IPS-15b (cell line): ENCODE measurements around the gene TP53BP1.

Experiments used
- H3K27me3 ChIP-seq: one replicate; pipeline ENCODE4 v1.6.1; 2013; ENCODE audit warnings: low read length; ENCODE audit not compliant: control insufficient read depth, insufficient read depth
- H3K36me3 ChIP-seq: one replicate; pipeline ENCODE4 v1.6.1; 2013; ENCODE audit warnings: low read length; ENCODE audit not compliant: control insufficient read depth, insufficient read depth
- H3K4me1 ChIP-seq: one replicate; pipeline ENCODE4 v1.6.1; 2013; ENCODE audit warnings: mild to moderate bottlenecking, low read length; ENCODE audit not compliant: control insufficient read depth, insufficient read depth
- H3K4me3 ChIP-seq: one replicate; pipeline ENCODE4 v1.5.1; 2013; ENCODE audit warnings: low read depth, low read length
- H3K9ac ChIP-seq: one replicate; pipeline ENCODE4 v1.6.1; 2013; ENCODE audit warnings: low read depth, mild to moderate bottlenecking, low read length
- H3K9me3 ChIP-seq: one replicate; pipeline ENCODE4 v1.6.1; 2013; ENCODE audit warnings: mild to moderate bottlenecking, low read length; ENCODE audit not compliant: control insufficient read depth, insufficient read depth

Gene TP53BP1

GRCh38 chr15:43361313-43361903 lies 131.5 kb downstream of the TP53BP1 start:
- H3K9me3 ChIP-seq = peaks cover 9% of the 10 kb centered on the region
- H3K4me1 ChIP-seq = no peaks in the 10 kb centered on the region
- no peak overlapping the region for H3K4me3 ChIP-seq
- H3K27me3 ChIP-seq = no peaks in the 10 kb centered on the region
- peaks cover 29% of the 10 kb centered on the region for H3K36me3 ChIP-seq
- no peak overlapping the region for H3K9ac ChIP-seq

- Histone ChIP-seq H3K4me3 (no peak overlapping the region), H3K4me1 (no peaks in the 10 kb centered on the region), H3K9ac (no peak overlapping the region), H3K36me3 (peaks cover 24% of the 10 kb centered on the region), H3K9me3 (peaks cover 9% of the 10 kb centered on the region), H3K27me3 (no peaks in the 10 kb centered on the region)
Observed at GRCh38 chr15:43360821-43361220, 132.1 kb downstream of the TP53BP1 start.
